GM18519 (cell line): Measurements from ENCODE around the gene CUTA.

ENCODE experiments used
- ATAC-seq: cut with Tn5 transposase; IDR thresholded peaks from one replicate; pipeline ENCODE4 v1.9.1; 2021; ENCODE audit warnings: mild to moderate bottlenecking, moderate library complexity; ENCODE audit not compliant: unreplicated experiment, low FRiP score

The CUTA gene

GRCh38 chr6:33439956-33440648 lies 22.2 kb upstream of the CUTA start:
- no peak for ATAC-seq

- ATAC-seq = no peak
Observed at GRCh38 chr6:33438978-33439594, 21.2 kb upstream of the CUTA start.

GRCh38 chr6:33437666-33438065 lies 19.8 kb upstream of the CUTA start:
- no peak for ATAC-seq

- ATAC-seq = no peak
Observed at GRCh38 chr6:33434961-33435360, 17.1 kb upstream of the CUTA start.

GRCh38 chr6:33433544-33434191 lies 15.8 kb upstream of the CUTA start:
- ATAC-seq = no peak

GRCh38 chr6:33433001-33433543 lies 15.2 kb upstream of the CUTA start:
- no peak for ATAC-seq

- no peak for ATAC-seq
Observed at GRCh38 chr6:33432546-33432945, 14.6 kb upstream of the CUTA start.

- no peak for ATAC-seq
Observed at GRCh38 chr6:33431880-33432541, 14.1 kb upstream of the CUTA start.

GRCh38 chr6:33430991-33431879 lies 13.3 kb upstream of the CUTA start:
- ATAC-seq = no peak

- no peak for ATAC-seq
Observed at GRCh38 chr6:33430334-33430733, 12.4 kb upstream of the CUTA start.

- ATAC-seq = no peak
Observed at GRCh38 chr6:33429750-33430052, 11.8 kb upstream of the CUTA start.

- ATAC-seq = no peak
Observed at GRCh38 chr6:33428966-33429749, 11.3 kb upstream of the CUTA start.

GRCh38 chr6:33428224-33428965 lies 10.5 kb upstream of the CUTA start:
- no peak for ATAC-seq

- ATAC-seq = no peak
Observed at GRCh38 chr6:33427585-33428223, 9.8 kb upstream of the CUTA start.

GRCh38 chr6:33426590-33427511 lies 8.9 kb upstream of the CUTA start:
- ATAC-seq = no peak

GRCh38 chr6:33425668-33426577 lies 8.0 kb upstream of the CUTA start:
- ATAC-seq = no peak
